HUES48 (cell line): ENCODE data around the gene FERMT2.
A peak's percentile ranks its signal among the peaks of the same experiment; 100 is the strongest.
"Not testable (repeated sequence)": the region's sequence is repeated elsewhere in the genome, so short reads cannot be mapped to it uniquely, and the experiment has no call there.

Source experiments
- H3K27ac ChIP-seq: one replicate; pipeline ENCODE4 v1.7.0; 2013; ENCODE audit warnings: low read depth, low read length, inconsistent platforms
- H3K27me3 ChIP-seq: 2 replicates; pipeline ENCODE4 v1.6.1; 2013; ENCODE audit warnings: mild to moderate bottlenecking, low read length; ENCODE audit not compliant: control insufficient read depth, insufficient read depth
- H3K36me3 ChIP-seq: 2 replicates; pipeline ENCODE4 v1.6.1; 2013; ENCODE audit warnings: low read length; ENCODE audit not compliant: control insufficient read depth, insufficient read depth
- H3K4me1 ChIP-seq: 2 replicates; pipeline ENCODE4 v1.6.1; 2013; ENCODE audit warnings: mild to moderate bottlenecking, low read length; ENCODE audit not compliant: control insufficient read depth, insufficient read depth
- H3K4me3 ChIP-seq: 2 replicates; pipeline ENCODE4 v1.5.1; 2013; ENCODE audit warnings: mild to moderate bottlenecking, low read depth, low read length
- H3K9ac ChIP-seq: 2 replicates; pipeline ENCODE4 v1.6.1; 2013; ENCODE audit warnings: mild to moderate bottlenecking, low read depth, low read length, moderate library complexity
- H3K9me3 ChIP-seq: 2 replicates; pipeline ENCODE4 v1.6.1; 2013; ENCODE audit warnings: low read length; ENCODE audit not compliant: control insufficient read depth, insufficient read depth

The FERMT2 gene

DNA sequence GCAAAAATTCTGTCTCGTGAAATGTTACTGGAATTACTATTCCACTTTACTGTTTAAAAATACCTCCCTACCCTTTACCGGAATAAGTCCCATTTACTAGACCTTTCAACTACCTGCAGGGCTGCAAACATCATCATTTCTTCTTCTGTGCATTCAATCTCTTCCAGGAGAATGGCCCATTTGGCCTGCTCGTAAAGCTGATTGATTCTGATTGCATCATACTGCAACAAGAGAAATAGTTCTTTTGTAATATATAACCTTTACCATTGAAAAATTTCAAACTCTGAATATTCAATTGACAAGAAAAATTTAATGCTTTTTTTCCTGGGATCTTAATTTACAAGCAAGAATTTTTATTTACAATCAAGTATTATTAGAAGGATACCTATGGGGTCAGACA lies 72.4 kb downstream of the FERMT2 start:
- H3K9me3 ChIP-seq = no peaks in the 10 kb centered on the region
- no peak overlapping the region for H3K4me3 ChIP-seq
- H3K27ac ChIP-seq = no peak overlapping the region
- H3K9ac ChIP-seq = no peak overlapping the region
- peaks cover 44% of the 10 kb centered on the region for H3K4me1 ChIP-seq
- no peaks in the 10 kb centered on the region for H3K27me3 ChIP-seq
- H3K36me3 ChIP-seq = peaks cover 79% of the 10 kb centered on the region

- no peaks in the 10 kb centered on the region for H3K9me3 ChIP-seq
Observed at GRCh38 chr14:52877628-52878027, 73.2 kb downstream of the FERMT2 start.

DNA sequence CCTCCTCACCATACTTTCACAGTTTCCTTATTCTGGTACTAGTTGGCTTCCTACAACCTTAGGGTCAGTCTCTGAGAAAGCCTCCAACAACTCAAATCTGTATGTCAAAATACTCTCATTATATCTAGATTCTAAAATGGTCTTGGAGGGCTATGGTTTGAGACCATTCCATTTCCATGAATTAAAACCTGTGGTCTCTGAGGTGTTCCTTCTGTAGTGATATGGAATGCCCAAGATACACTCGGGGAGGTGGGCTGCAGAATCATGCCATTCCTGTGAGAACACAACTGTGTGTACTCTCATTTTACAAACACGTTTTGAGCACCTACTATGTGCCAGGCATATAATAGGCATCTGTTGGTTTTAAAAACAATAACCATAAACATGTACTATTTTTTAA lies 74.0 kb downstream of the FERMT2 start:
- Histone ChIP-seq H3K27ac (peak overlapping the region; percentile 61), H3K4me3 (no peak overlapping the region), H3K27me3 (no peaks in the 10 kb centered on the region), H3K4me1 (peaks cover 52% of the 10 kb centered on the region), H3K9ac (no peak overlapping the region), H3K36me3 (peaks cover 96% of the 10 kb centered on the region), H3K9me3 (no peaks in the 10 kb centered on the region)

More at GRCh38 chr14:52877628-52878027, 73.2 kb downstream of the FERMT2 start:
- H3K9ac ChIP-seq = no peak overlapping the region
- H3K27me3 ChIP-seq = no peaks in the 10 kb centered on the region
- peaks cover 53% of the 10 kb centered on the region for H3K4me1 ChIP-seq
- H3K36me3 ChIP-seq = peaks cover 87% of the 10 kb centered on the region
- no peak overlapping the region for H3K27ac ChIP-seq
- H3K4me3 ChIP-seq = no peak overlapping the region

DNA sequence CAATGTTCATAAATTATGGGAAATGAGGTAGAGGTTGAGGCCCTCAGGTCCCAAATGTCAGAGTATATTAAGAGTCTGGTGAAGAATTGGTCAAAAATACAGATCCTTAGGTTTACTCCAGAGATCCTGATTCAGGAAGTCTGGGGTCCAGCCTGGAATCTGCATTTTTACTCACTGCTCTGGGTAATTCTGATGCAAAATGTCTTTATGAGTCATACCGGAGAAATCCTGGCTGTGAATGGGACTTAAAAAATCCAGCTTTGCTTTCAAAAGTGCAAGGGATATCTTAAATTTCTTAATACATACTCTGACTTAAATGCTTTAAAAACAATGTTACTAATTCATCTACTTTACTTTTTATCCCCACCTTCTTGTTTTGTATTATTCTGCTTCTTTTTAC lies 74.5 kb downstream of the FERMT2 start:
- Histone ChIP-seq H3K36me3 (peaks cover 97% of the 10 kb centered on the region), H3K27ac (peak overlapping the region; percentile 61), H3K9me3 (no peaks in the 10 kb centered on the region), H3K9ac (no peak overlapping the region), H3K27me3 (no peaks in the 10 kb centered on the region), H3K4me3 (no peak overlapping the region), H3K4me1 (peaks cover 49% of the 10 kb centered on the region)

- peaks cover 97% of the 10 kb centered on the region for H3K36me3 ChIP-seq
- H3K27me3 ChIP-seq = no peaks in the 10 kb centered on the region
- no peaks in the 10 kb centered on the region for H3K9me3 ChIP-seq
- no peak overlapping the region for H3K9ac ChIP-seq
- H3K27ac ChIP-seq = peak overlapping the region; percentile 61
- H3K4me1 ChIP-seq = peaks cover 49% of the 10 kb centered on the region
- no peak overlapping the region for H3K4me3 ChIP-seq
Observed at GRCh38 chr14:52875707-52876106, 75.1 kb downstream of the FERMT2 start.

- Histone ChIP-seq H3K4me3 (no peak overlapping the region), H3K4me1 (peaks cover 49% of the 10 kb centered on the region), H3K9ac (no peak overlapping the region), H3K9me3 (no peaks in the 10 kb centered on the region), H3K36me3 (peaks cover 97% of the 10 kb centered on the region), H3K27me3 (no peaks in the 10 kb centered on the region), H3K27ac (no peak overlapping the region)
Observed at GRCh38 chr14:52874389-52874788, 76.5 kb downstream of the FERMT2 start.

DNA sequence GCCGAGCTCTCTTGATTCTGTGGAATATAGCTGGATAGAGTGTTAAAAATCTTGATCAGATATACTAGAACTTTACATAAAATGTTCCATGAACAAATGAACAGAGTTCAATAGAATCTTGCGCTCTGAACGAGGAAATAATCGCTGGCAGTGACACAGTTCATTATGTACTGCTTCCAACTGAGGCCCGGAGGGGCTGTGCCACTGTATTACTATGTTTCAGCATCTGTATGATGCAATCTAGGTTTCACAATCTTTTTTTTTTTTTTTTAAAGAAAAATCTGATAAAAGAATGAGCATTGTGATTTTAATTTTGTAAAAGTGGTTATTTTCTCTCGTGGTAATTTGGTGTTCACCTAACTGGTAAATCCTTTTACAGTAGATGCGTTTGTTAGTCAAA lies 77.2 kb downstream of the FERMT2 start:
- H3K9ac ChIP-seq = no peak overlapping the region
- peaks cover 49% of the 10 kb centered on the region for H3K4me1 ChIP-seq
- H3K36me3 ChIP-seq = peaks cover 97% of the 10 kb centered on the region
- peak overlapping the region; percentile 21 for H3K27ac ChIP-seq
- H3K4me3 ChIP-seq = peak overlapping the region; percentile 27; the same call in 1 of the 2 replicates
- H3K27me3 ChIP-seq = no peaks in the 10 kb centered on the region
- no peaks in the 10 kb centered on the region for H3K9me3 ChIP-seq

DNA sequence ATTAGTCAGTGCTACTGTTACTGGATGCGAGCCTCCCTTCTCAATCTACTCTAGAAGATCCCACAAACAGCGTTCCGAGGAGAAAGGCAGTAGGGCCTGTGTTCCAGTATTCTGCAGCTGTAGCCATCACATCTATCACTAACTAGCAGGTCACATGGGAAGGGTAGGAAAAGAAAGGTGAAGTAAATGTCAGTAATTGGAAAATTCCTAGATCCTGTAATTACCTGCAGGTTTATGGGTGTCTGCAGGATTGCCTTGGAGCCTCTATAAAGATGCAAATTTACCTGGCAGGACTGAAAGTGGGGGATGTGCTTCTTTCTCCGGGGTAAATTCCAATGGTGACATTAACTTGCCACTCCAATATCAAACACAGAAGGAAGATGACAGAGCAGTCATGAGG lies 77.8 kb downstream of the FERMT2 start:
- peak overlapping the region; percentile 27; the same call in 1 of the 2 replicates for H3K4me3 ChIP-seq
- H3K36me3 ChIP-seq = peaks cover 97% of the 10 kb centered on the region
- H3K9me3 ChIP-seq = no peaks in the 10 kb centered on the region
- no peak overlapping the region for H3K9ac ChIP-seq
- H3K27me3 ChIP-seq = no peaks in the 10 kb centered on the region
- H3K27ac ChIP-seq = no peak overlapping the region
- H3K4me1 ChIP-seq = peaks cover 49% of the 10 kb centered on the region

DNA sequence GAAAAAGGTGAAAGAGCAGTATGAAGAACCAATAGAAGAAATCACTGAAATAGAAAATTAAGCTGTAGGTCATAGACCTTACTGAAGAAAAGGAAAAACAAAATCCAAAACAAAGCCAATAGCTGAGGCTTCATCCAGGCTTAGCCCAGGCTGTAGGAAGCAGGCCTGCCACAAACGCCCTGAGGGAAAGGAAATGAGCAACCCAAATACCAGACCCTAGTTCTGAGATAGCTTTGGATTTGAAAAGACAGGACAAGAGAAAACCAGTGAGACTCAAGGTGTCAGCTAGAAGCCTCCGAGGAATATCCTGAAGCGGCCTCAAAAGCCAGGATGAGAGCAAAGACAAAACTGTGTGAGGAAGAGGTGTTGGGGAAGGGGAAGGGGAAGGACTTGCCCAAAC lies 79.2 kb downstream of the FERMT2 start:
- Histone ChIP-seq H3K36me3 (peaks cover 94% of the 10 kb centered on the region), H3K27me3 (no peaks in the 10 kb centered on the region), H3K9me3 (no peaks in the 10 kb centered on the region), H3K27ac (no peak overlapping the region), H3K4me1 (peaks cover 37% of the 10 kb centered on the region), H3K9ac (no peak overlapping the region), H3K4me3 (no peak overlapping the region)

DNA sequence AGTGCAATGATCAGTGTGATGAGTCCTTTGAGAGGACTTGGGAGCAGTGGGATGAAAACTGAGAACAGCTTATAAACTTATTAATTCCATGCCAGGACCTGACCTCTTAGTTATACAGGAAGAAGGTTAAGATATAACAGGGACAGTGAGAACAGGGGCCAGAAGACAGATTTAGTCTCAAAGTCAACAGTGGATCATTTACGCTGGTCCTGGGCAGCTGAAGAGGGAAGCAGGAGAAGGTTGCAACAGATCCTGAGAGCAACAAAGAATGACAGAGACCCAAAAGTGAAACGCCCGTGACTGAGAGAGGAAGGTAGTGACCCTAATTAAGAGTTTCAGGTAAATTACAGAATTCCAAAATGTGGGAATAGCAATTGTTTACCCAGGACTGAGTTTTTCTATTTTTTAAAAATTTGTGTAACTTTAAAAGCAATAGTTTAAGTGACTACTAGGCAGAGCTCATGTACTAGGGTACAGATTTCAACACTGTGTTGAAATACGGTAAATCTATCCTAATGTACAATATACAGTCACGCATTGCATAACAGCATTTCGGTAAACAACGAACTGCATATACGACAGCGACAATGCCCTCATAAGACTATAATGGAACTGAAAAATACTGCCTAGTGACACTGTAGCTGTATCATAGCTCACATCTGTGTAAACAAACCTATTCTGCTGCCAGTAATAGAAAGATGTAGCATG lies 81.8 kb downstream of the FERMT2 start:
- H3K4me3 ChIP-seq = no peak overlapping the region
- no peak overlapping the region for H3K9ac ChIP-seq
- peaks cover 94% of the 10 kb centered on the region for H3K36me3 ChIP-seq
- H3K9me3 ChIP-seq = no peaks in the 10 kb centered on the region
- H3K27ac ChIP-seq = no peak overlapping the region
- H3K27me3 ChIP-seq = no peaks in the 10 kb centered on the region
- peaks cover 16% of the 10 kb centered on the region for H3K4me1 ChIP-seq

- Histone ChIP-seq H3K36me3 (peaks cover 79% of the 10 kb centered on the region), H3K4me1 (peaks cover 10% of the 10 kb centered on the region; the same call in 1 of the 2 replicates)
- H3K9ac ChIP-seq, H3K9me3 ChIP-seq, H3K27me3 ChIP-seq, H3K27ac ChIP-seq, H3K4me3 ChIP-seq: not testable (repeated sequence)
Observed at GRCh38 chr14:52864893-52865292, 86.0 kb downstream of the FERMT2 start.
